Stimulated activated CD8-positive, alpha-beta memory T cell treated with anti-CD3 and anti-CD28 coated beads, Interleukin-4, amount 100 ng/mL, for 24 hours (primary cell): Measurements from ENCODE around the gene PCNX1.
"Not testable (repeated sequence)": the region's sequence is repeated elsewhere in the genome, so short reads cannot be mapped to it uniquely, and the experiment has no call there.

Experiments used
- DNase-seq: peaks from one replicate; pipeline ENCODE4 v3.0.0-alpha.2; 2020; ENCODE audit warnings: low read depth

Gene PCNX1

DNA sequence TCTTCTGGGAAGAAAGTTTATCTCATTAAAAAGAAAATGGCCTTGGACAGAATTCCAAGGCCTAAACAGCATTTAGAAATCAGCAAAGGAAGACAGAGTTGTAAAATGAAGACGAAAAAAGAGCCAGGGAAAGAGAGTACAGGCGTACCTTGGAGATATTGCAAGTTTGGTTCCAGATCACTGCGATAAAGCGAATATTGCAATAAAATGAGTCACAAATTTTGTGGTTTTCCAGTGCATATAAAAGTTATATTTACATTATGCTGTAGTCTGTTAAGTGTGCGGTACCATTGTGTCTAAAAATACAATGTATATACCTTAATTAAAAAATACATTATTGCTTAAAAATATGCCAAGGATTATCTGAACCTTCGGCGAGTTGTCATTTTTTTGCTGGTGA, 9.0 kb downstream of the PCNX1 start:
- no peak for DNase-seq

DNA sequence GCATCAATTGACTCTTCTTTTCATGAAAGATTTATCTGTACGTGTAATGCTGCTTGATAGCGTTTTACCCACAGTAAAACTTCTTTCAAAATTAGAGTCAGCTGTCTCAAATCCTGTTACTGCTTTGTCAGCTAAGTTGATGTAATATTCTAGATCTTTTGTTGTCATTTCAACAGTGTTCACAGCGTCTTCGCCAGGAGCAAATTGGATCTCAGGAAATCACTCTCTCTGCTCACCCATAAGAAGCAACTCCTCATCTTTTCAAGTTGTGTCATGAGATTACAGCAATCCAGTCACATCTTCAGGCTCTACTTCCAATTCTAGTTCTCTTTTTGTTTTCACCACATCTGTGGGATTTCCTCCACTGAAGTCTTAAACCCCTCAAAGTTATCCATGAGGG, 9.5 kb downstream of the PCNX1 start:
- no peak for DNase-seq

DNA sequence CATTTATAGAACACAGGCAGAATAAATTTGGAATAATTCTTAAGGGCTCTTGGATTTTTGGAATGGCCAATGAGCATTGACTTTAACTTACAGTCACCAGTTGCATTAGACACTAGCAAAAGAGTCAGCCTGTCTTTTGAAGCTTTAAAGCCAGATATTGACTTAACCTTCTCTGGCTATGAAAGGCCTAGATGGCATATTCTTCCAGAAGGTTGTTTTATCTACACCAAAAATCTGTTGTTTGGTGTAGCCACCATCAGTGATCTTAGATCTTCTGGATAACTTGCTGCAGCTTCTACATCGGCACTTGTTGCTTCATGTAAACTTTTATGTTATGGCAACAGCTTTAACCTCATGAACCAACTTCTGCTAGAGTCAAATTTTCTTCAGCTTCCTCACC, 10.4 kb downstream of the PCNX1 start:
- DNase-seq = no peak

DNA sequence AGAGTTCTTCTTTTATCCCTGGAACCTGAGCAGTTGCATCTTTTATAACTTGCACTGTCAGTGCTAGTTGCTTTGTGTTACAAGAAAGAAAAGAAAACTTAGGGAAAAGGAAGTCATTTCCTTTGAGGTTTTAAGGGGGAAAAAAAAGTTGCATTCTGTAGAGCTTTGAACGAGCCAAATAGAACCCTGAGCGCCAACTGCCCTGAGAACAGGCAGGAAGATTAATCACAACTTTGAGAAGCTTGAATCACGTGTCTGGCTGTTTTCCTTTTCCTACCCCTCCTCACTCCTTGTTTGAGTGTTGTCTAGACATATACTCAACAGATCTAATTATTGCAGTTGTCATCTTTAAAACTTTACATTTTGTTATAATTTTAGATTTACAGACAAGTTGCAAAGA, 12.5 kb downstream of the PCNX1 start:
- no peak for DNase-seq

DNA sequence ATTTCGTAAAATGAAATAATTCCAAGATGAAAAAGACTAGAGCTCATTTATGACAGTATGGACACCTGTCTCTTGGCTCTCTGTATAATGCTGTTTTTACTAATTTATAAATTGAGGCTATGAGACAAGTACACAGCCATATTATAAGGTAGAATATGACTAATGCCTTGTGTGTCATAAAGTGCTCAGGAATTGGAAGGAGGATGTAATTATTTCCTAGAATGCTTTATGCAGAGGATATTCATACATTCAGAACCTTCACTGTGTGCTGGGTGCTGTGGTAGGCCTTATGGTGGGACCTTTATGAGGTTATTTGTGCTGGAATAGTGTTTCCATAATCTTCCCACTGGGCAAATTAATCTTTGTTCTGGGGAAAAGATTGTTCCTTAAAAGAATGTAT, 13.3 kb downstream of the PCNX1 start:
- no peak for DNase-seq

DNA sequence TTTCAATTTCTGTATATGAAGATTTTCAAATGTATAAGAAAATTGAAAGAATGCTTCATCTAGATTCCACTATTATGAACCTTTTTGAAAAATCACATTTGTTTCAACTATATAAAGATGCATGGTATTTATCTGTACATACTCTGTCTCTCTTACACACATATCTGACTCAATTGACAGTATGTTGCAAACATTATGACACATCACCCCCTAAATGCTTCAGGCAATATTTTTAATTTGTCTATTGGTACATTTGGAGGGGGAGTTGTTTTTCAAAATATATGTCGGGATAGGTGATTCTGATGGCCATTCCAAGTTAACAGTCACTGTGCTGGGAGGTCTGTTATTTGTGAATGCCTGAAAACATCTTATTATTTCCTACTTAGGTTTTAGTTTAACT, 14.4 kb downstream of the PCNX1 start:
- no peak for DNase-seq

DNA sequence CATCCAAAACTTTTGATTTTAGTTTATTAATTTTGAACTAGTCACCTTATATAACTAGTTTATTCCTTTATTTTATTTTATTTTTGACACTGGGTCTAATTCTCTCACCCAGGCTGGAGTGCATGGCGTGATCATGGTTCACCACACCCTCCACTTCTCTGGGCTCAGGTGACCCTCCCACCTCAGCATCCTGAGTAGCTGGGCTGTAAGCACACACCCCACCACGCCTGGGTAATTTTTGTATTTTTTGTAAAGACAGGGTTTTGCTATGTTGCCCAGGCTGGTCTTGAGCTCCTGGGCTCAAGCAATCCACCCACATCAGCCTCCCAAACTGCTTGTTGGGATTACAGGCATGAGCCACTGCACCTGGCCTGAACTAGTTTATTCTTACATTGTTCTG, 17.3 kb downstream of the PCNX1 start:
- DNase-seq = no peak

DNA sequence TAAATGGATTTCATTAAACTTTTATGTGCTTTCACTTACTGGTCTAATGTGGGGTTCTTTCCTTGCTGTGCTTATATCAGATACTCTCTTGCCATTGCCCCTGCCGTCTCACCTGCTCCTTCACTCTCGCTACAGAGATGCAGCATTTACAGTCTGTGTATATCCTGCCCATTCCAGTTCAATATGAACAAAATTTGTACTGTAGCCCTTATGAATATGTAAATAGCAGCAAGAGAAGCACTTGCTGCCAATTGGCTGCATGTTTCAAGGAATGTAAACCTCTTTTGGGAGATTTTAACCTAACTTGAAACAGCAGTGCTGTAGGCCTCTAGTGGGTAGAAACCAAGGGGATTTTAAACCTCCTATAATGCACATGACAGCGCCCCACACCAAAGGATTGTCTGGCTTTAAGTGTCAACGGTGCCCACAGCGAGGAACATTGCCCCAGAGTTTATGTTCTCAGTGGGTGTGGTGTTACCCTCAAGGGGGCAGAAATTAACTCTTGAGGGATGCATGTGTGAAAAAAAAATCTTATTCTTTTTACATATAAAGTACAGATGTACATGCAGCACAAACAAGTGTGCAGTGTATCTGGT, 19.1 kb downstream of the PCNX1 start:
- DNase-seq = no peak

DNA sequence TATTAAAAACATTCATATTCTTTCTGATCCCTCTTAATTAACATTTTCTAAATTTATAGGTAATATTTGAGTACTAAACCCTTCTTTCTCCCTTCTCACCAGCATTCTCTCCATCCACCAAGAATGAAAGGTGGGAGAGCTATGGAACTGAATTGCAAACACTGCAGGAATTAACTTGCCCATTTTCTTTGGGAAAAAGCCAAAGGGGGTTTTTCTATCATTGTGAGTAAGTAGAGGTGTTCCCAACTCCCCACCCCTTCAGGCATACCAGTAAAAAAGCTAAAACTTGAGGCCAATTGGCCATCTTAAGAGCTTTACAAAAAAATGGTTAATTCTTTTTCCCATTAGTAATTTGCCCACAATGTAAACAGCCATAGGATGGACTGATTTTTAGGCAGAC, 23.7 kb downstream of the PCNX1 start:
- DNase-seq = no peak

DNA sequence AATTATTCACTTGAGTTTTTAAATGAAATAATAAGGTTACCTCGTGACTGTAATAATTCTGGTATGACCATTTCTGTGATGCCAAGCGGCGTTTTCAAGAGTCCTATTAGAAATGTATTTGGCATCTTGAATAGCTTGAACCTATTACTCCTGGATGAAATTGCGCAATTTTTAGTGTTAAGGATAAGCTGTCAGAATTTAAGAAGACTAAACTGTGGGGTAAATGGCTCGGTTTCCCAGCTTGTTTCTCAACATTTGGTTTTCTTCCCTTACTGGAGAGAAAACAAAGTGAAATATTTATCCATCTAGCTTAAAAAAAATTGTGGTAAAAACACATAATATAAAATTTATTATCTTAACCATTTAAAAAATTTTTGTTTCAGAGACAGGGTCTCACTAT, 26.8 kb downstream of the PCNX1 start:
- DNase-seq = no peak

DNA sequence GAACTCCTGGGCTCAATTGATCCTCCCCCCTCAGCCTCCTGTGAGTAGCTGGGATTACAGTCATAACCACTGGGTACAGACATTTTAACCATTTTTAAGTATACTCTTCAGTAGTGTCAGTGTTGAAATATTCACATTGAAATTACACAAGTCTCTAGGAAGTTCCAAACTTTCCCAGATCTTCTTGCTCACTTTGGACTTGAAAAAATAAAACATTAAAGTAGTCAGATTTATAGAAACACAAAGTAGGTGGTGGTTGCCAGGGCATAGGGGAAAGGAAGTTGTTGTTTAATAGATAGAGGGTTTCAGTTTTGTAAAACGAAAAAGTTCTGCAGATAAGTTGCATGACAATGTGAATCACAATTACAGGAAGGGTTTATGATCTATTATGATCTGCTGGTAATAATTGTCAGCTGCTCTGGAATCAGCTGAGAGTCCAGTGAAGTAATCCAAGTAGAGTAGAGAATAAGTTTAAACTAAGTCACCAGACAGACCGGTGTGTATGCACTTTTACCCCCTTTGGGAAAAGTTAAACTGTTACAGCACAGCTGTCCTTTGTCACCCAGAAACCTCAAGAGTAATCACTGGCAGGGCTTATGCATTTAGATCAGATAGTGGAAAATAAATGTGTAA, 27.4 kb downstream of the PCNX1 start:
- DNase-seq = no peak

DNA sequence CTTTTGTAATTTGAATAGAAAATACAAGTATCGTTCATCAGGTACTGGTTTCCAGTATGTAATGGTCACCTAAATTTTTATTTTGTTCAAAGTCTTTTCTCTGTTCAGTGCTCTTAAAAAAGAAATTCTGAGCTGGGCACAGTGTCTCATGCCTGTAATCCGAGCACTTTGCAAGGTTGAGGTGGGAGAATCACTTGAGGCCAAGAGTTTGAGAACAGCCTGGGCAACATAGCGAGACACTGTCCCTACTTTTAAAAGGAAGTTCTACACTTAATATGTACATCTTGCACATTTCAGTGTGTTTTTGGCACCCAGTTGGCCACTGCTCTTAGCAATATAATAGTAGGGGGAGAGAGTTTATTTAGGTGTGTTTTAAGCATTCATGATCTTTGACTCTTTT, 27.9 kb downstream of the PCNX1 start:
- DNase-seq = no peak

DNA sequence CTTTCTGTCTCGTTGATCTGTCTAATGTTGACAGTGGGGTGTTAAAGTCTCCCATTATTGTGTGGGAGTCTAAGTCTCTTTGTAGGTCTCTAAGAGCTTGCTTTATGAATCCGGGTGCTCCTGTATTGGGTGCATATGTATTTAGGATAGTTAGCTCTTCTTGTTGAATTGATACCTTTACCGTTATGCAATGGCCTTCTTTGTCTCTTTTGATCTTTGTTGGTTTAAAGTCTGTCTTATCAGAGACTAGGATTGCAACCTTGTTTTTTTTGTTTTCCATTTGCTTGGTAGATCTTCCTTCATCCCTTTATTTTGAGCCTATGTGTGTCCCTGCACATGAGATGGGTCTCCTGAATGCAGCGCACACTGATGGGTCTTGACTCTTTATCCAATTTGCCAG, 32.4 kb downstream of the PCNX1 start:
- DNase-seq = not testable (repeated sequence)

DNA sequence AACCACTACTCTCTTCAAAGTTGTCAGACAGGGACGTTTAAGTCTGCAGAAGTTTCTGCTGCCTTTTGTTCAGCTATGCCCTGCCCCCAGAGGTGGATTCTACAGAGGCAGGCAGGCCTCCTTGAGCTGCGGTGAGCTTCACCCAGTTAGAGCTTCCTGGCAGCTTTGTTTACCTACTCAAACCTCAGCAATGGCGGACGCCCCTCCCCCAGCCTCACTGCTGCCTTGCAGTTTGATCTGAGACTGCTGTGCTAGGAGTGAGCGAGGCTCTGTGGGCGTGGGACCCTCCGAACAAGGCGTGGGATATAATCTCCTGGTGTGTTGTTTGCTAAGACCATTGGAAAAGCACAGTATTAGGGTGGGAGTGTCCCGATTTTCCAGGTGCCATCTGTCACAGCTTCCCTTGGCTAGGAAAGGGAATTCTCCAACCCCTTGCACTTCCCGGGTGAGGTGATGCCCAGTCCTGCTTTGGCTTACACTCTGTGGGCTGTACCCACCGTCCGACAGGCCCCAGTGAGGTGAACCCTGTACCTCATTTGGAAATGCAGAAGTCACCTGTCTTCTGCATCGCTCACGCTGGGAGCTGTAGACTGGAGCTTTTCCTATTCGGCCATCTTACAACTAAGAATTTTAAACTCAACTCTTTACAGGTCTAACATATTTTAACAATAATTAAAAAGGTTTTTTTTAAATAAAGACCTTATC, 34.5 kb downstream of the PCNX1 start:
- DNase-seq = peak; percentile 24

DNA sequence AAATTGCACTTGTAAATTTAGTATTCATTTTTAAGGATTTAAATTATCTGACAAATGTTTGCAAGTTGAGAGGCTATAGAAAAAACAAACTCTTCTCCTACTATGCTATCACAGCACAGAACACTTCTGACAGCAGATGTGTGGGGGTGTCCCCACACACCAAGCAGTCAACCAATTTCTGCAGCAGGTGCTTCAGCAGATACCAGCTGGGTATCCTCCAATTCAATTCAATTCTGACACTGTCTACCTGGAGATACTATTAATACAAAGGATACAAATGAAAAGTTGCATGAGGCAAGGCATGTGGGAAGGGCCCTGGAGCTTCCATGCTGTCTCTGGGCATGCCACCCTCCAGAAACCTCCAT, 35.1 kb downstream of the PCNX1 start:
- no peak for DNase-seq

DNA sequence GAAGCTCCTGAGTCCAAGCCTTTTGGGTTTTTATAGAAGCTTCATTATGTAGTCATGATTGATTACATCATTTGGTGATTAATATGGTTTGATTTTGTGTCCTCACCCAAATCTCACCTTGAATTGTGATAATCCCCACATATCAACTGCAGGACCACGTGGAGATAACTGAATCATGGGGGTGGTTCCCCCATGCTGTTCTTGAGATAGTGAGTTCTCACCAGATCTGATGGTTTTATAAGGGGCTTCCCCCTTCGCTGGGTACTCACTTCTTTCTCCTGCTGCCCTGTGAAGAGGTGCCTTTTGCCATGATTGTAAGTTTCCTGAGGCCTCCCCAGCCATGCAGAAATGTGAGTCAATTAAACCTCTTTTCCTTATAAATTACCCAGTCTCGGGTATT, 35.5 kb downstream of the PCNX1 start:
- not testable (repeated sequence) for DNase-seq

DNA sequence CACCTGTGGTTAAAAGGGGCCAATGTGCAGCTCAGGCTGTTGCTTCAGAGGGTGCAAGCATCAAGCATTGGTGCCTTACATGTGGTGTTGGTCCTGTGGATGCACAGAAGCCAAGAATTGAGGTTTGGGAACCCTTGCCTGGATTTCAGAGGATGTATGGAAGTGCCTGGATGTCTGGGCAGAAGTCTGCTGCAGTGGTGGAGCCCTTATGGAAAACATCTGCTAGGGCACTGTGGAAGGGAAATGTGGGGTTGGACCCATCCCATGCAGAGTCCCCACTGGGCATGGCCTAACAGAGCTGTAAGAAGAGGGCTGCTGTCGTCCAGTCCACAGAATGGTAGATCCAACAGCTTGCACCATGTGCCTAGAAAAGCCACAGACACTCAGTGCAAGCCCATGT, 36.6 kb downstream of the PCNX1 start:
- no peak for DNase-seq

DNA sequence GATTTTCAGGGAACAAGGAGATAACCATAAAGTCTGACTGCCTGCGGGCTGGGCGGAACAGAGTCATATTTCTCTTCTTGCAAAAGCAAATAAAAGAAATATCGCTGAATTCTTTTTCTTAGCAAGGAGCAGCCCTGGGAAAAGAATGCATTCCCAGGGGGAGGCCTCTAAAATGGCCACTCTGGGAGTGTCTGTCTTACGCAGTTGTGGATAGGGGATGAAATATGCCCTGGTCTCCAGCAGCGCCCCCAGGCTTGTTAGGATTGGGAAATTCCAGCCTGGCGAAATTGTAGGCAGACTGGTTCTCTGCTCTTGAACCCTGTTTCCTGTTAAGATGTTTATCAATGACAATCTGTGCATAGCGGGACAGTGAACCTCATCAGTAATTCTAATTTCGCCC, 40.5 kb downstream of the PCNX1 start:
- no peak for DNase-seq

DNA sequence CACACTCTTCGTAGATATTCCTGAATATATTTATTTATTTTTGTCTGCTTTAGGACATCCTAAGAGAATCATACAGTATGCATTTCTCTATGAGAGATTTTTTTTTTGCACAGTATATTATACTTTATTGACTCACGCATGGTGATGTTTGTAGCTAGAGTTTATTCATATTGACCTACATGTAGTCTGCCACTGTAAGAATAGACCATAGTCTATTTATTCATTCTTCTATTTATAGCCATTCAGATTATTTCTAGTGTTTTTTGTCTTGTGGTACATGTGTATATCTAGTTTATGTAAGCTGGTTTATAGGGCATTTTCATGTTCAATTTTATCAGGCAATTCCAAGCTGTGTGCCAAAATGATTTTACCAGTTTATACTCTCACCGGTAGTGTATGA, 45.2 kb downstream of the PCNX1 start:
- DNase-seq = no peak

DNA sequence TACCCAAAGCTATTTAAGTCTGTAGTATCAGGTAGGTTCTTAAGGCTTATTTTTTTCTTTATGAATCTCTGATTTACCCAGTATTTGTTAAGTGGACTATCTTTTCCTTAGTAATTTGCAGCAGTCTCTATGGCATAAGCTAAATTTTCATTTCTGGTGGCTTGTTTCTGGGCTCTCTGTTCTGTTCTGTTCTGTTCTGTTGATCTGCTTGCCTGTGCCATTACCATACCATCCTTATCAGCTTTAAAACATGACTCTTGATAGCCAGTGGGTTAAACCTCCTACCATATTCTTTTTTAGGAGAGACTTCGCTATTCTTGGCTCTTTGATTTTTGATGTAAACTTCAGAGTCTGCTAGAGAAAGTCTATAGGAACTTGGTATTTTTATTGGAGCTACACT, 46.8 kb downstream of the PCNX1 start:
- no peak for DNase-seq

DNA sequence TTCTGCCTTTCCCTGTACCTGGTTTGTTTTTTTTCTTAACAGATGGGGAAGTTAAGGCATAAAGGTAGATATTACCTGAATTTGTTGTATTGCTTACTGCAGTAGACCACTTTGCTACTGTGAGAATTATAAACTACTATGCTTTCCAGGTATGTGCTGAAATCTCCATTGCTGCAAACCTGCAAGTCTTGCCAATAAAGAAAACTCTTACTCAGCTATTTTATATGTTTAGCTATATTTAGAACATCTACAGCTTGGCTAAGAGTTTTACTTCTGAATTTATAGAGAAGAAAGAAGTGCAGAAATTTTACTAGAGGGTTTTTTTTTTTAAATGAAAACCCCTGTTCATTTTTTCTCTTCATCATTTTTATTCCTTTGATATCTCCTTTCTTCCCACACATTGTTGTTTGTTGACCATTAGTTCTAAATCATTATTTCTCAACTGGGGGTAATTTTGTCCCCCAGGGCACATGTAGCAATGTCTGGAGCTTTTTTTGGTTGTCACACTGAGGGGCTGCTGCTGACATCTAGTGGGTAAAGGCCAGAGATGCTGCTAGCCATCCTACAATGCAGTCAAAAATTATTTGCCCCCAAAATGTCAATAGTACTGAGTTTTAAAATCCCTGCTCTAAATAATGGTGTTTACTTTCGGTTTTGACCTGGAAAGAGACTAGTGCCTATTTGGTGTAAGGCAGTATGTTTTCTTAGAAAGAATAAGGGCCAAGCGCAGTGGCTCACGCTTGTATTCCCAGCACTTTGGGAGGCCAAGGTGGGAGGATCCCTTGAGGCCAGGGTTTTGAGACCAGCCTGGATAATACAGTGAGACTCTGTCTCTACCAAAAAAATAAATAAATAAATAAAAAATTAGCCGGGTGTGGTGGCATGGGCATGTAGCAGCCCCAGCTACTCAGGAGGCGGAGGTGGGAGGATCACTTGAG, 48.6 kb downstream of the PCNX1 start:
- DNase-seq = peak; percentile 13

DNA sequence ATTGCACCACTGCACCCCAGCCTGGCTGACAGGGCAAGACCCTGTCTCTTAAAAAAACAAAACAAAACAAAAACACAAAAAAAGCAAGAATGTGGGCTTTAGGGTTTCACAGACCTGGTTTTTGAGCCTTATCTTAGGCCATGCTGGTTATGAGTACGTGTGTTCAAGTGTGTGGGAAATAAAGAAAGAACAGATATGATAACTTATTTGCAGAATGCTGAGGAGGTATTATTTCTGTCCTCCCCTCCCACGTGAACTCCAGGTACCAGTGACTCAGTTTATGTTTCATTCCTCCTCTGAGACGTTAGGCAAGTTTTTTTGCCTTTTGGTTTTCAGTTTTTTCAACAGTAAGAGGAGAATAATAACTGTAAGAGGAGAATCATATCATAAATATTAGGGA, 49.3 kb downstream of the PCNX1 start:
- DNase-seq = no peak

DNA sequence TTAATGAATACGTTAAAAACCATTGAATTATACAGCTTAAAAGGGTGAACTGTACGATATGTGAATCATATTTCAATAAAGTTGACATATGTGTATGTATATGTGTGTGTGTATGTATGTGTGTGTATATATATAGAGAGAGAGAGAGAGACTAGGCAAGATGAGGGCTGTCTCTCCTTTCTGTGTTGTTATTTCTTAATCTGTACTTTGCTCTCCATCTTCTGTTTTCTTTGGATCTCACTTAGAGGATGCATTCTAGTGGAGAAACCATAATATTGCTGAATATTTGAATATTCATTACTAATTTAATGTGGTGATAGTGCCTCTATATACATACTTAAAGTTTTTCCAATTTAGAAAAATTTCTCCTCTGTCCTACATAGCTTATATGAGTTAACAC, 50.5 kb downstream of the PCNX1 start:
- DNase-seq = no peak
